H1 (cell line): ENCODE results near the gene GGCX. TPM values are rescaled to one million over a fixed set of nuclear protein-coding genes. Genes with fewer than 3 reads are reported as not detected.

Experiments used
- CTCF ChIA-PET: fragments of 300-600 bp; sonication (Branson Sonifier 250); formaldehyde crosslinking; loops from one replicate; lab custom pipeline; 2021; ENCODE audit not compliant: partially characterized antibody; lab: Charles Lee
- POLR2A ChIA-PET: fragments of 300-600 bp; sonication (Branson Sonifier 250); formaldehyde crosslinking; loops from one replicate; lab custom pipeline; 2021; ENCODE audit warnings: inconsistent platforms; ENCODE audit not compliant: partially characterized antibody; lab: Charles Lee
- DNase-seq, 2 experiments: peaks; one replicate each; pipeline versions ENCODE4 v3.0.0 to v3.0.0-alpha.2; 2010 to 2022; ENCODE audit warnings: low spot score in 2 of 2, low read depth in 1 of 2, mixed read lengths in 1 of 2
- FAIRE-seq: peaks from 2 replicates; lab custom pipeline; 2011; peaks lifted over from hg19 to GRCh38; lab: Jason Lieb, UNC
- H2AFZ ChIP-seq: 2 replicates; pipeline ENCODE4 v1.8.1; 2012; ENCODE audit warnings: low read length, inconsistent platforms
- H2AK5ac ChIP-seq: 2 replicates; pipeline ENCODE4 v1.6.1; 2013; ENCODE audit warnings: low read depth, low read length
- H2BK120ac ChIP-seq: replicated peaks from 2 replicates; pipeline ENCODE3; 2013; ENCODE audit warnings: low read depth, low read length, inconsistent platforms
- H2BK12ac ChIP-seq: 2 replicates; pipeline ENCODE4 v1.6.1; 2013; ENCODE audit warnings: low read depth, low read length
- H2BK15ac ChIP-seq: 2 replicates; pipeline ENCODE4 v1.6.1; 2013; ENCODE audit warnings: low read length
- H2BK20ac ChIP-seq: 2 replicates; pipeline ENCODE4 v1.6.1; 2013; ENCODE audit warnings: low read length
- H2BK5ac ChIP-seq: 2 replicates; pipeline ENCODE4 v1.6.1; 2013; ENCODE audit warnings: low read depth, low read length
- H3K14ac ChIP-seq: 2 replicates; pipeline ENCODE4 v1.6.1; 2013; ENCODE audit warnings: inconsistent platforms; ENCODE audit not compliant: insufficient read length
- H3K18ac ChIP-seq: 2 replicates; pipeline ENCODE4 v1.6.1; 2013; ENCODE audit warnings: low read length; ENCODE audit errors: extremely low read depth
- H3K23ac ChIP-seq: 2 replicates; pipeline ENCODE4 v1.6.1; 2013; ENCODE audit warnings: inconsistent platforms; ENCODE audit not compliant: insufficient read length
- H3K23me2 ChIP-seq: 2 replicates; pipeline ENCODE4 v1.6.1; 2013; ENCODE audit warnings: low read depth, low read length
- H3K27ac ChIP-seq: 2 replicates; pipeline ENCODE4 v1.6.1; 2011; ENCODE audit warnings: low read depth, low read length, inconsistent platforms
- H3K27me3 ChIP-seq, 4 experiments: replicated peaks in 1 of 4; 1 replicate in 1 of 4; 2 replicates in 3 of 4; pipeline versions ENCODE4 v1.6.1 to v1.8.1; 2011 to 2013; ENCODE audit warnings: low read length in 3 of 4, mild to moderate bottlenecking in 3 of 4, inconsistent platforms in 2 of 4, mixed read lengths in 2 of 4, moderate library complexity in 1 of 4; ENCODE audit not compliant: control insufficient read depth in 3 of 4, insufficient read depth in 3 of 4; ENCODE audit errors: extremely low read depth in 1 of 4
- H3K36me3 ChIP-seq, 4 experiments: 2 replicates each; pipeline versions ENCODE4 v1.6.1 to v1.8.1; 2011 to 2013; ENCODE audit warnings: mild to moderate bottlenecking in 4 of 4, low read length in 3 of 4, moderate library complexity in 2 of 4, control low read depth in 1 of 4, inconsistent platforms in 1 of 4; ENCODE audit not compliant: insufficient read depth in 4 of 4, control insufficient read depth in 2 of 4
- H3K4ac ChIP-seq: replicated peaks from 2 replicates; pipeline ENCODE3; 2013; ENCODE audit warnings: low read length, low read depth, mixed read lengths, inconsistent platforms; ENCODE audit not compliant: insufficient read length
- H3K4me1 ChIP-seq, 4 experiments: replicated peaks in 1 of 4; 1 replicate in 1 of 4; 2 replicates in 3 of 4; pipeline versions ENCODE4 v1.6.1 to v1.8.1; 2011 to 2013; ENCODE audit warnings: low read length in 3 of 4, inconsistent platforms in 2 of 4, mixed read lengths in 1 of 4; ENCODE audit not compliant: insufficient read depth in 4 of 4, control insufficient read depth in 3 of 4
- H3K4me2 ChIP-seq, 2 experiments: 2 replicates each; pipeline versions ENCODE4 v1.6.1 to v1.8.1; 2011 to 2013; ENCODE audit warnings: low read depth in 2 of 2, low read length in 2 of 2, control low read depth in 1 of 2, inconsistent platforms in 1 of 2, mild to moderate bottlenecking in 1 of 2; ENCODE audit not compliant: insufficient read depth in 1 of 2
- H3K4me3 ChIP-seq, 4 experiments: fragments of 200-600, 300-600 bp in 1 of 4; sonication (generic), shearing (Covaris generic), sonication (Bioruptor Twin) in 1 of 4; 2 replicates each; pipeline versions ENCODE4 v1.5.1 to v1.8.1; 2011 to 2016; ENCODE audit warnings: low read length in 4 of 4, low read depth in 3 of 4, control low read depth in 2 of 4, inconsistent platforms in 2 of 4, mild to moderate bottlenecking in 2 of 4, mixed read lengths in 1 of 4, moderate library complexity in 1 of 4; ENCODE audit not compliant: insufficient read depth in 2 of 4; ENCODE audit errors: extremely low read depth in 1 of 4
- H3K56ac ChIP-seq: replicated peaks from 2 replicates; pipeline ENCODE3; 2013; ENCODE audit warnings: low read depth, mild to moderate bottlenecking, mixed read lengths, low read length, inconsistent platforms; ENCODE audit not compliant: insufficient read length
- H3K79me1 ChIP-seq: 2 replicates; pipeline ENCODE4 v1.6.1; 2013; ENCODE audit warnings: low read depth, low read length, control low read depth
- H3K79me2 ChIP-seq, 2 experiments: 2 replicates each; pipeline versions ENCODE4 v1.6.1 to v1.8.1; 2012 to 2013; ENCODE audit warnings: low read length in 2 of 2, mild to moderate bottlenecking in 2 of 2, inconsistent platforms in 1 of 2; ENCODE audit not compliant: insufficient read depth in 2 of 2, control insufficient read depth in 1 of 2
- H3K9ac ChIP-seq, 4 experiments: replicated peaks in 1 of 4; 1 replicate in 1 of 4; 2 replicates in 3 of 4; pipeline versions ENCODE4 v1.6.1 to v1.8.1; 2011 to 2013; ENCODE audit warnings: low read depth in 3 of 4, low read length in 3 of 4, control low read depth in 2 of 4, mild to moderate bottlenecking in 2 of 4, moderate library complexity in 2 of 4, inconsistent platforms in 1 of 4; ENCODE audit errors: extremely low read depth in 1 of 4
- H3K9me3 ChIP-seq, 2 experiments: 2 replicates each; pipeline versions ENCODE4 v1.6.1 to v1.8.1; 2012 to 2013; ENCODE audit warnings: mild to moderate bottlenecking in 2 of 2, moderate library complexity in 2 of 2, control low read depth in 1 of 2, inconsistent platforms in 1 of 2, low read depth in 1 of 2, low read length in 1 of 2, mixed read lengths in 1 of 2; ENCODE audit not compliant: insufficient read depth in 2 of 2
- H4K20me1 ChIP-seq, 2 experiments: replicated peaks in 1 of 2; 2 replicates each; pipeline versions ENCODE3 to v1.8.1; 2011 to 2013; ENCODE audit warnings: inconsistent platforms in 2 of 2, low read length in 2 of 2, mild to moderate bottlenecking in 1 of 2; ENCODE audit not compliant: insufficient read depth in 2 of 2, control insufficient read depth in 1 of 2
- H4K5ac ChIP-seq: 2 replicates; pipeline ENCODE4 v1.6.1; 2013; ENCODE audit warnings: low read length, low read depth, mixed read lengths, inconsistent platforms; ENCODE audit not compliant: insufficient read length
- H4K8ac ChIP-seq: 2 replicates; pipeline ENCODE4 v1.8.0; 2013; ENCODE audit warnings: mild to moderate bottlenecking, moderate library complexity, low read length, inconsistent platforms; ENCODE audit not compliant: insufficient read depth; ENCODE audit errors: extremely low read depth
- H4K91ac ChIP-seq: replicated peaks from 2 replicates; pipeline ENCODE3; 2013; ENCODE audit warnings: low read length, mixed read lengths, inconsistent platforms; ENCODE audit not compliant: insufficient read length
- CBX5 ChIP-seq: fragments of 300-800, 300-1000 bp; sonication (generic); IDR thresholded peaks from 2 replicates; pipeline ENCODE4 v1.7.1; 2016; ENCODE audit warnings: antibody characterized with exemption, low read length, low read depth
- CHD1 ChIP-seq: IDR thresholded peaks from 2 replicates; pipeline ENCODE4 v1.6.1; 2012; ENCODE audit warnings: low read depth, low read length, improper control_type of control experiment
- KDM4A ChIP-seq: IDR thresholded peaks from one replicate; pipeline ENCODE4 v1.7.1; 2012; ENCODE audit warnings: low read depth, mild to moderate bottlenecking, moderate library complexity, low read length, inconsistent platforms; ENCODE audit not compliant: severe bottlenecking
- NANOG ChIP-seq: IDR thresholded peaks from 2 replicates; pipeline ENCODE4 v1.6.1; 2011; ENCODE audit warnings: low read length, low read depth, mild to moderate bottlenecking, inconsistent platforms; ENCODE audit not compliant: insufficient read depth, poor library complexity, severe bottlenecking
- NRF1 ChIP-seq: IDR thresholded peaks from 2 replicates; pipeline ENCODE4 v1.6.1; 2011; ENCODE audit warnings: mild to moderate bottlenecking, low read depth, low read length, improper control_type of control experiment
- POLR2AphosphoS5 ChIP-seq: IDR thresholded peaks from 2 replicates; pipeline ENCODE4 v1.6.1; 2011; ENCODE audit warnings: low read depth, low read length
- RBBP5 ChIP-seq: IDR thresholded peaks from 2 replicates; pipeline ENCODE4 v1.7.1; 2012; ENCODE audit warnings: low read depth, mild to moderate bottlenecking, inconsistent platforms, low read length, moderate library complexity, borderline replicate concordance
- RXRA ChIP-seq: IDR thresholded peaks from 2 replicates; pipeline ENCODE4 v1.6.1; 2011; ENCODE audit warnings: low read depth, mild to moderate bottlenecking, low read length, moderate library complexity; ENCODE audit not compliant: insufficient read depth
- SIN3A ChIP-seq, 2 experiments: IDR thresholded peaks in 1 of 2; conservative IDR thresholded peaks in 1 of 2; 2 replicates each; pipeline ENCODE4 v1.6.1; 2011 to 2012; ENCODE audit warnings: low read length in 2 of 2, improper control_type of control experiment in 1 of 2, low read depth in 1 of 2, mild to moderate bottlenecking in 1 of 2
- SIRT6 ChIP-seq: IDR thresholded peaks from one replicate; pipeline ENCODE4 v1.7.1; 2012; ENCODE audit warnings: low read length, inconsistent platforms
- TAF1 ChIP-seq: IDR thresholded peaks from 2 replicates; pipeline ENCODE4 v1.6.1; 2011; ENCODE audit warnings: mild to moderate bottlenecking, low read depth, low read length
- WGBS, 2 experiments: shearing (Covaris generic) in 1 of 2; methylation state at CpG; one replicate each; pipeline versions ENCODE4 v1.1.6 to v1.1.7; 2013 to 2015; ENCODE audit warnings: low lambda C conversion rate in 2 of 2, mixed read lengths in 2 of 2, inconsistent platforms in 1 of 2, low coverage in 1 of 2, missing lambda C conversion rate in 1 of 2; ENCODE audit not compliant: insufficient replicate concordance in 2 of 2, insufficient coverage in 1 of 2, insufficient read length in 1 of 2; ENCODE audit errors: extremely low coverage in 1 of 2, missing lambda C conversion rate in 1 of 2; 5-methylcytosine and 5-hydroxymethylcytosine counted together
- polyA plus RNA-seq, 7 experiments: library from polyadenylated mRNA; depleted of rRNA in 3 of 7; stranded (reverse) in 5 of 7; unstranded in 2 of 7; fragments of >200 nt in 5 of 7; fragments of 200-250 nt in 2 of 7; gene quantifications; 1 replicate in 5 of 7; 2 replicates in 1 of 7; 4 replicates in 1 of 7; pipeline versions ENCODE4 v1.2.1 to v1.2.3, GENCODE V29; 2011 to 2013; ENCODE audit warnings: missing spikeins in 2 of 7, mixed read lengths in 2 of 7
- total RNA-seq: library from RNA; stranded (reverse); fragmentation: NEBNext Ultra II Directional; extraction: Animal tissue kit (Norgen Biotek cat#: 25700); gene quantifications from 2 replicates; pipeline ENCODE4 v1.2.1, GENCODE V29; 2021
- TF ChIP-seq, protein P1 (sequence below): IDR thresholded peaks from 2 replicates; pipeline ENCODE4 v1.6.1; 2012; ENCODE audit warnings: inconsistent platforms
- TF ChIP-seq, protein P2 (sequence below): IDR thresholded peaks from 2 replicates; pipeline ENCODE4 v1.6.1; 2011; ENCODE audit warnings: low read depth, mild to moderate bottlenecking, low read length; ENCODE audit not compliant: insufficient read depth

Gene GGCX
- total and polyA plus RNA-seq, 2 of the 8 experiments (the other 6 are each of a cell fraction or from before 2014, with no cell fraction given) = 29.4 to 33.8 TPM

DNA sequence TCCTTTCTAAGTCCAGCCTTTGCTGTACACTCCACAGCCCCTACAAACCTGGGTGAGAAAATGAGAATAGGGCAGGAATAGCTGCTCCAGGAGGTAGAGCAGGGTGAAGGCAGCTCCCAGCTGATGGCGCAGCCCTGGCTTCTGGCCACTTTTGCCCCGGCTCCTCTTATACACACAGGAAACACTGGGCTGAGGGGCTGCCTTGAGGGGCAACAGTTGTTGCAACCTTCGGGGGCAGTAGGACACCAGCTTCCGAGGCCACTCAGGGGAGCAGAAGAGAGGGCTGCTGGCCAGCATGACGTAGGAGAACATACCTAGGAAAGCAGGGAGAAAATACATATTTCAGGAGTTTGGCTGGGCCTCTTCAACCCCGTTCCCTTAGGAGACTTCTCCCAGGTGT lies 8.1 kb downstream of the GGCX start:
- Histone ChIP-seq H3K23ac (no peak overlapping the region), H4K8ac (no peak overlapping the region; the same call in 1 of the 2 replicates), H2AK5ac (no peak overlapping the region), H3K4ac (no peak overlapping the region), H3K27me3 (no peaks in the 10 kb centered on the region), H3K18ac (no peak overlapping the region), H4K5ac (no peak overlapping the region), H2BK20ac (no peak overlapping the region), H3K14ac (no peak overlapping the region), H3K56ac (no peak overlapping the region), H3K4me2 (no peak overlapping the region), H4K20me1 (no peaks in the 10 kb centered on the region), H3K79me1 (no peaks in the 10 kb centered on the region), H3K36me3 (peaks cover 21 to 45% (median 33%) of the 10 kb centered on the region in 4 experiments), H3K79me2 (no peaks in the 10 kb centered on the region), H3K27ac (no peak overlapping the region), H4K91ac (no peak overlapping the region), H3K4me3 (no peak overlapping the region), H3K9me3 (no peaks in the 10 kb centered on the region), H2BK15ac (no peak overlapping the region), H3K9ac (no peak overlapping the region), H3K4me1 (no peaks in the 10 kb centered on the region), H2BK5ac (no peak overlapping the region), H3K23me2 (no peaks in the 10 kb centered on the region), H2BK120ac (no peak overlapping the region), H2AFZ (no peak overlapping the region), H2BK12ac (no peak overlapping the region)
- DNase-seq = no peak
- FAIRE-seq = no peak
- ChIA-PET POLR2A (interaction anchor here (1.6 to 38.6 kb wide), 6 partner anchors 5 to 199 kb away, joined by 4 to 1889 read pairs (median 600); partner anchors contain the start of genes CAPG, ELMOD3, GGCX and MAT2A), CTCF (interaction anchor here (0.6 to 10.1 kb wide), 10 partner anchors 13 to 1070 kb away, joined by 3 to 259 read pairs (median 8); partner anchors contain the start of genes MAT2A and SH2D6)
- 96% methylated on average over 4 of the region's 6 CpGs; no CpG with 5 or more reads in 1 of the 2 experiments for WGBS, 2 experiments
- TF ChIP-seq CBX5 (no peak), RXRA (no peak), KDM4A (no peak), CHD1 (no peak), SIN3A (conservative IDR thresholded peaks at IDR 0.05 in 1 of 2, IDR thresholded peaks at IDR 0.05 in 1 of 2; ENCODE audit: low read depth in 1 of 2, low read length in 2 of 2) (no peak), NANOG (no peak), POLR2AphosphoS5 (no peak), TAF1 (no peak), SIRT6 (no peak), RBBP5 (no peak), NRF1 (no peak)
- TF ChIP-seq, protein P1, sequence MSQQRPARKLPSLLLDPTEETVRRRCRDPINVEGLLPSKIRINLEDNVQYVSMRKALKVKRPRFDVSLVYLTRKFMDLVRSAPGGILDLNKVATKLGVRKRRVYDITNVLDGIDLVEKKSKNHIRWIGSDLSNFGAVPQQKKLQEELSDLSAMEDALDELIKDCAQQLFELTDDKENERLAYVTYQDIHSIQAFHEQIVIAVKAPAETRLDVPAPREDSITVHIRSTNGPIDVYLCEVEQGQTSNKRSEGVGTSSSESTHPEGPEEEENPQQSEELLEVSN = no peak
- TF ChIP-seq, protein P2, sequence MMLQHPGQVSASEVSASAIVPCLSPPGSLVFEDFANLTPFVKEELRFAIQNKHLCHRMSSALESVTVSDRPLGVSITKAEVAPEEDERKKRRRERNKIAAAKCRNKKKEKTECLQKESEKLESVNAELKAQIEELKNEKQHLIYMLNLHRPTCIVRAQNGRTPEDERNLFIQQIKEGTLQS = no peak
